HL-60 (cell line): Measurements from ENCODE around the gene MTX3.

ENCODE experiments used
- DNase-seq, 2 experiments: peaks; one replicate each; pipeline ENCODE4 v3.0.0-alpha.2; 2010 to 2020; ENCODE audit warnings: low read depth in 1 of 2, low spot score in 1 of 2
- H3K27ac ChIP-seq: fragments of 250-450 bp; sonication (Bioruptor Pico); replicated peaks from 2 replicates; pipeline ENCODE4 v1.5.1; 2020; ENCODE audit warnings: mild to moderate bottlenecking, moderate library complexity
- H3K27me3 ChIP-seq: fragments of 250-450 bp; sonication (Bioruptor Pico); 2 replicates; pipeline ENCODE4 v1.5.1; 2021; ENCODE audit warnings: mild to moderate bottlenecking, moderate library complexity; ENCODE audit not compliant: insufficient read depth, poor library complexity, severe bottlenecking
- H3K4me3 ChIP-seq: replicated peaks from 2 replicates; pipeline ENCODE4 v1.5.1; 2011; ENCODE audit warnings: mild to moderate bottlenecking, control low read depth, low read length; ENCODE audit not compliant: insufficient read depth
- GABPA ChIP-seq: IDR thresholded peaks from 2 replicates; pipeline ENCODE4 v1.6.1; 2012; ENCODE audit warnings: low read depth
- POLR2AphosphoS5 ChIP-seq: IDR thresholded peaks from 2 replicates; pipeline ENCODE4 v1.6.1; 2012; ENCODE audit warnings: low read depth
- SPI1 ChIP-seq: IDR thresholded peaks from 2 replicates; pipeline ENCODE4 v1.6.1; 2012; ENCODE audit warnings: low read depth, mild to moderate bottlenecking, borderline replicate concordance
- TF ChIP-seq, protein P1 (sequence below): IDR thresholded peaks from 2 replicates; pipeline ENCODE4 v1.6.1; 2012; ENCODE audit warnings: low read depth; ENCODE audit not compliant: insufficient replicate concordance
- TF ChIP-seq, protein P2 (sequence below): IDR thresholded peaks from one replicate; pipeline ENCODE4 v1.5.1; 2011; ENCODE audit warnings: low read length, control low read depth, inconsistent platforms; ENCODE audit not compliant: insufficient read depth

Gene MTX3

DNA sequence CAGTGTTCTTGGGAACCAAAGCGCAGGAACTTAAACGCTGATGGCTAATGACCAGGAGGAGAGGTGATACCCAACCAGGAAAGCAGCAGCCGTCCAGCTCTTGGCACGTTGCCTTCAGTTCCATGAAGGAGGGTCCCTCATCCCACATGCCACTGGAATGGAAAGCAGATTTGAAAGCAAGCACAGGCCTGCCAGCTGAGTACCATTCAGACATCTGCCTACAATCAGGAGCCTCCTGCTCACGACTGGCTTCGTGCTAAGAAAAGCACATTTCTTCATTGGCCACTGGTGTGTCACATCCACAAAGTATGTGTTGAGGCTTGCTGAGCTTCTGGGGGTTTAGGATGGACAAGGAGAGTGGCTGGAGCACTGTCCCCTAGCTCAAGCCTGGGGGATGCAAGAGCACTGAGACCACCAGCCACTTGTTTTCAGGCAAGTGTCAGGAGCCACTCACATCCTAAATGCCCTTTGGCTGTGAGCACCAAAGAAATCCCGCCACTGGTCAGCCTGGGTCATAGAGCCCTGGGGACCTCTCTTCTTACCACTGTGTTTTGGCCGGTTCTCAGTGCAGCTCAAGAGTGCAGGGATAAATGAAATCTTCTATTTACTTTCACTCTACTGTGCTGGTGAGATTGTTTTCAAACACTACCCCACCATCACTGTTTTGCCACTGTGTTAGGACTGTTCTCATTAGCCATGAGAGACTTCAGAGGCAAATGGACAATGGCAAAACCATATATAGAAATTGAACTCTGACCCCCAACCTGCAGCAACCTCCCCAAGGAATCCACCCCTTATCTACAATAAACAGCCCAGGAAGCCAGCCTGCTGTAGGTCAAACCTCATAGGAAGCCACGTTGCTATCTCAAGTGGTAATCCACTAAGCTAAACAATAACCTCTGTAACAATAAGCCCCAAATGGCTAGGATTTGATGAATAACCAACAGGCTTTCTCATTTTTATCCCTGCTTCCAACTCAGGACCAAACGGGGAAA is 58.3 kb downstream of the MTX3 start:
- Histone ChIP-seq H3K27me3 (no peaks in the 10 kb centered on the region), H3K4me3 (no peak overlapping the region), H3K27ac (no peak overlapping the region)
- TF ChIP-seq, protein P1, sequence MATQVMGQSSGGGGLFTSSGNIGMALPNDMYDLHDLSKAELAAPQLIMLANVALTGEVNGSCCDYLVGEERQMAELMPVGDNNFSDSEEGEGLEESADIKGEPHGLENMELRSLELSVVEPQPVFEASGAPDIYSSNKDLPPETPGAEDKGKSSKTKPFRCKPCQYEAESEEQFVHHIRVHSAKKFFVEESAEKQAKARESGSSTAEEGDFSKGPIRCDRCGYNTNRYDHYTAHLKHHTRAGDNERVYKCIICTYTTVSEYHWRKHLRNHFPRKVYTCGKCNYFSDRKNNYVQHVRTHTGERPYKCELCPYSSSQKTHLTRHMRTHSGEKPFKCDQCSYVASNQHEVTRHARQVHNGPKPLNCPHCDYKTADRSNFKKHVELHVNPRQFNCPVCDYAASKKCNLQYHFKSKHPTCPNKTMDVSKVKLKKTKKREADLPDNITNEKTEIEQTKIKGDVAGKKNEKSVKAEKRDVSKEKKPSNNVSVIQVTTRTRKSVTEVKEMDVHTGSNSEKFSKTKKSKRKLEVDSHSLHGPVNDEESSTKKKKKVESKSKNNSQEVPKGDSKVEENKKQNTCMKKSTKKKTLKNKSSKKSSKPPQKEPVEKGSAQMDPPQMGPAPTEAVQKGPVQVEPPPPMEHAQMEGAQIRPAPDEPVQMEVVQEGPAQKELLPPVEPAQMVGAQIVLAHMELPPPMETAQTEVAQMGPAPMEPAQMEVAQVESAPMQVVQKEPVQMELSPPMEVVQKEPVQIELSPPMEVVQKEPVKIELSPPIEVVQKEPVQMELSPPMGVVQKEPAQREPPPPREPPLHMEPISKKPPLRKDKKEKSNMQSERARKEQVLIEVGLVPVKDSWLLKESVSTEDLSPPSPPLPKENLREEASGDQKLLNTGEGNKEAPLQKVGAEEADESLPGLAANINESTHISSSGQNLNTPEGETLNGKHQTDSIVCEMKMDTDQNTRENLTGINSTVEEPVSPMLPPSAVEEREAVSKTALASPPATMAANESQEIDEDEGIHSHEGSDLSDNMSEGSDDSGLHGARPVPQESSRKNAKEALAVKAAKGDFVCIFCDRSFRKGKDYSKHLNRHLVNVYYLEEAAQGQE, result no peak
- no peak for TF ChIP-seq POLR2AphosphoS5
- TF ChIP-seq, protein P2, sequence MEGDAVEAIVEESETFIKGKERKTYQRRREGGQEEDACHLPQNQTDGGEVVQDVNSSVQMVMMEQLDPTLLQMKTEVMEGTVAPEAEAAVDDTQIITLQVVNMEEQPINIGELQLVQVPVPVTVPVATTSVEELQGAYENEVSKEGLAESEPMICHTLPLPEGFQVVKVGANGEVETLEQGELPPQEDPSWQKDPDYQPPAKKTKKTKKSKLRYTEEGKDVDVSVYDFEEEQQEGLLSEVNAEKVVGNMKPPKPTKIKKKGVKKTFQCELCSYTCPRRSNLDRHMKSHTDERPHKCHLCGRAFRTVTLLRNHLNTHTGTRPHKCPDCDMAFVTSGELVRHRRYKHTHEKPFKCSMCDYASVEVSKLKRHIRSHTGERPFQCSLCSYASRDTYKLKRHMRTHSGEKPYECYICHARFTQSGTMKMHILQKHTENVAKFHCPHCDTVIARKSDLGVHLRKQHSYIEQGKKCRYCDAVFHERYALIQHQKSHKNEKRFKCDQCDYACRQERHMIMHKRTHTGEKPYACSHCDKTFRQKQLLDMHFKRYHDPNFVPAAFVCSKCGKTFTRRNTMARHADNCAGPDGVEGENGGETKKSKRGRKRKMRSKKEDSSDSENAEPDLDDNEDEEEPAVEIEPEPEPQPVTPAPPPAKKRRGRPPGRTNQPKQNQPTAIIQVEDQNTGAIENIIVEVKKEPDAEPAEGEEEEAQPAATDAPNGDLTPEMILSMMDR, result no peak
- TF ChIP-seq SPI1, result no peak
- TF ChIP-seq GABPA, result no peak
- DNase-seq, result no peak

- DNase-seq, result no peak
- H3K4me3 ChIP-seq, result no peak overlapping the region
- H3K27ac ChIP-seq, result no peak overlapping the region
- TF ChIP-seq, protein P2, result no peak
- TF ChIP-seq, protein P1, result no peak
- TF ChIP-seq POLR2AphosphoS5, result no peak
- H3K27me3 ChIP-seq, result no peaks in the 10 kb centered on the region
Measured at GRCh38 chr5:79931866-79932265, 59.2 kb downstream of the MTX3 start.

- no peak for DNase-seq
- TF ChIP-seq POLR2AphosphoS5, result no peak
- TF ChIP-seq SPI1, result no peak
- no peak for TF ChIP-seq GABPA
- TF ChIP-seq, protein P1, result no peak
- TF ChIP-seq, protein P2, result no peak
- H3K27me3 ChIP-seq, result no peaks in the 10 kb centered on the region
- no peak overlapping the region for H3K27ac ChIP-seq
- no peak overlapping the region for H3K4me3 ChIP-seq
Measured at GRCh38 chr5:79931409-79931808, 59.7 kb downstream of the MTX3 start.
